ENCODE measurements around the gene VAPA. TPM values are rescaled to one million over a fixed set of nuclear protein-coding genes. Genes with fewer than 3 reads are reported as not detected.

VAPA gene
- total RNA-seq, 1 experiment from 2014 or later = 137 TPM

- peaks cover 20% of the 10 kb centered on the region for H3K9me3 Mint-ChIP-seq
- CTCF ChIA-PET = no interaction called here
- H3K4me3 Mint-ChIP-seq = no peak overlapping the region
- H3K36me3 Mint-ChIP-seq = peaks cover 5% of the 10 kb centered on the region; the same call in 1 of the 2 replicates
- no peaks in the 10 kb centered on the region; the same call in 1 of the 2 replicates for H3K27me3 Mint-ChIP-seq (ENCODE audit: low read depth)
- POLR2A ChIA-PET = no interaction called here
- no peak for DNase-seq (ENCODE audit: low spot score)
- no peak for ATAC-seq
- no peaks in the 10 kb centered on the region for H3K4me1 Mint-ChIP-seq
- no peak overlapping the region for H3K27ac Mint-ChIP-seq
- TF ChIP-seq RORB (CRISPR knock-in tag; IDR thresholded peaks at IDR 0.05) = no peak
- no peak for TF ChIP-seq ZNF219 (CRISPR knock-in tag; IDR thresholded peaks at IDR 0.05; ENCODE audit: borderline replicate concordance)
- TF ChIP-seq ZNF263 (CRISPR knock-in tag; IDR thresholded peaks at IDR 0.05; ENCODE audit: low read depth) = no peak
- TF ChIP-seq, protein P1, sequence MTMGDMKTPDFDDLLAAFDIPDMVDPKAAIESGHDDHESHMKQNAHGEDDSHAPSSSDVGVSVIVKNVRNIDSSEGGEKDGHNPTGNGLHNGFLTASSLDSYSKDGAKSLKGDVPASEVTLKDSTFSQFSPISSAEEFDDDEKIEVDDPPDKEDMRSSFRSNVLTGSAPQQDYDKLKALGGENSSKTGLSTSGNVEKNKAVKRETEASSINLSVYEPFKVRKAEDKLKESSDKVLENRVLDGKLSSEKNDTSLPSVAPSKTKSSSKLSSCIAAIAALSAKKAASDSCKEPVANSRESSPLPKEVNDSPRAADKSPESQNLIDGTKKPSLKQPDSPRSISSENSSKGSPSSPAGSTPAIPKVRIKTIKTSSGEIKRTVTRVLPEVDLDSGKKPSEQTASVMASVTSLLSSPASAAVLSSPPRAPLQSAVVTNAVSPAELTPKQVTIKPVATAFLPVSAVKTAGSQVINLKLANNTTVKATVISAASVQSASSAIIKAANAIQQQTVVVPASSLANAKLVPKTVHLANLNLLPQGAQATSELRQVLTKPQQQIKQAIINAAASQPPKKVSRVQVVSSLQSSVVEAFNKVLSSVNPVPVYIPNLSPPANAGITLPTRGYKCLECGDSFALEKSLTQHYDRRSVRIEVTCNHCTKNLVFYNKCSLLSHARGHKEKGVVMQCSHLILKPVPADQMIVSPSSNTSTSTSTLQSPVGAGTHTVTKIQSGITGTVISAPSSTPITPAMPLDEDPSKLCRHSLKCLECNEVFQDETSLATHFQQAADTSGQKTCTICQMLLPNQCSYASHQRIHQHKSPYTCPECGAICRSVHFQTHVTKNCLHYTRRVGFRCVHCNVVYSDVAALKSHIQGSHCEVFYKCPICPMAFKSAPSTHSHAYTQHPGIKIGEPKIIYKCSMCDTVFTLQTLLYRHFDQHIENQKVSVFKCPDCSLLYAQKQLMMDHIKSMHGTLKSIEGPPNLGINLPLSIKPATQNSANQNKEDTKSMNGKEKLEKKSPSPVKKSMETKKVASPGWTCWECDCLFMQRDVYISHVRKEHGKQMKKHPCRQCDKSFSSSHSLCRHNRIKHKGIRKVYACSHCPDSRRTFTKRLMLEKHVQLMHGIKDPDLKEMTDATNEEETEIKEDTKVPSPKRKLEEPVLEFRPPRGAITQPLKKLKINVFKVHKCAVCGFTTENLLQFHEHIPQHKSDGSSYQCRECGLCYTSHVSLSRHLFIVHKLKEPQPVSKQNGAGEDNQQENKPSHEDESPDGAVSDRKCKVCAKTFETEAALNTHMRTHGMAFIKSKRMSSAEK (CRISPR knock-in tag; IDR thresholded peaks at IDR 0.05; ENCODE audit: borderline replicate concordance) = no peak
- no peak for TF ChIP-seq ZNF281 (CRISPR knock-in tag; IDR thresholded peaks at IDR 0.05)
- TF ChIP-seq GTF2I (CRISPR knock-in tag; conservative IDR thresholded peaks at IDR 0.05) = no peak
- no peak for TF ChIP-seq NFE2L1 (CRISPR knock-in tag; IDR thresholded peaks at IDR 0.05)
- no peak for TF ChIP-seq ELF4 (CRISPR knock-in tag; IDR thresholded peaks at IDR 0.05; ENCODE audit: low read depth)
- TF ChIP-seq AFF4 (CRISPR knock-in tag; IDR thresholded peaks at IDR 0.05; ENCODE audit: borderline replicate concordance) = no peak
- TF ChIP-seq ATF6 (CRISPR knock-in tag; IDR thresholded peaks at IDR 0.05) = no peak
- no peak for TF ChIP-seq NR1H2 (CRISPR knock-in tag; IDR thresholded peaks at IDR 0.05)
- TF ChIP-seq STAT6 (CRISPR knock-in tag; conservative IDR thresholded peaks at IDR 0.05; ENCODE audit: low read depth) = no peak
- TF ChIP-seq FOXP4 (CRISPR knock-in tag; IDR thresholded peaks at IDR 0.05) = no peak
- no peak for TF ChIP-seq TCF7 (CRISPR knock-in tag; IDR thresholded peaks at IDR 0.05; ENCODE audit: low read depth)
- TF ChIP-seq, protein P2, sequence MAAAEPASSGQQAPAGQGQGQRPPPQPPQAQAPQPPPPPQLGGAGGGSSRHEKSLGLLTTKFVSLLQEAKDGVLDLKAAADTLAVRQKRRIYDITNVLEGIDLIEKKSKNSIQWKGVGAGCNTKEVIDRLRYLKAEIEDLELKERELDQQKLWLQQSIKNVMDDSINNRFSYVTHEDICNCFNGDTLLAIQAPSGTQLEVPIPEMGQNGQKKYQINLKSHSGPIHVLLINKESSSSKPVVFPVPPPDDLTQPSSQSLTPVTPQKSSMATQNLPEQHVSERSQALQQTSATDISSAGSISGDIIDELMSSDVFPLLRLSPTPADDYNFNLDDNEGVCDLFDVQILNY (CRISPR knock-in tag; IDR thresholded peaks at IDR 0.05) = no peak
- no peak for TF ChIP-seq ZMAT4 (CRISPR knock-in tag; IDR thresholded peaks at IDR 0.05)
- no peak for TF ChIP-seq ZNF121 (CRISPR knock-in tag; IDR thresholded peaks at IDR 0.05)
Measured at GRCh38 chr18:9986156-9986930, 72.5 kb downstream of the VAPA start.
